HEK293 (cell line): ENCODE data around the gene REG1B.

Experiments
- CTCF ChIA-PET: fragments of 350-600 bp; formaldehyde crosslinking; extraction: SDS; loops from one replicate; lab custom pipeline; 2021; ENCODE audit warnings: antibody characterized with exemption; lab: Yijun Ruan, JAX
- POLR2A ChIA-PET: fragments of 300-600 bp; formaldehyde crosslinking; extraction: SDS; loops from one replicate; lab custom pipeline; 2020; ENCODE audit warnings: antibody characterized with exemption, inconsistent platforms; lab: Yijun Ruan, JAX
- H3K27ac ChIP-seq: fragments of 200-500 bp; sonication (Bioruptor generic); 2 replicates; pipeline ENCODE4 v1.5.1; 2014; ENCODE audit warnings: low read depth, low read length, control low read depth, inconsistent platforms; ENCODE audit errors: extremely low read depth
- H3K36me3 ChIP-seq, 2 experiments: fragments of 200-500 bp in 1 of 2; sonication (Bioruptor generic) in 1 of 2; 1 replicate in 1 of 2; 2 replicates in 1 of 2; pipeline ENCODE4 v1.5.1; 2014 to 2017; ENCODE audit warnings: inconsistent platforms in 2 of 2, low read length in 2 of 2; ENCODE audit not compliant: control insufficient read depth in 2 of 2, insufficient read depth in 1 of 2
- H3K4me1 ChIP-seq: fragments of 200-500 bp; sonication (Bioruptor generic); 2 replicates; pipeline ENCODE4 v1.5.1; 2014; ENCODE audit warnings: mild to moderate bottlenecking, low read length, inconsistent platforms; ENCODE audit not compliant: control insufficient read depth, insufficient read depth
- H3K4me3 ChIP-seq: 2 replicates; pipeline ENCODE4 v1.5.1; 2011; ENCODE audit warnings: low read depth, mild to moderate bottlenecking, control low read depth, low read length, moderate library complexity
- H3K9me3 ChIP-seq: fragments of 200-500 bp; sonication (Bioruptor generic); 2 replicates; pipeline ENCODE4 v1.5.1; 2014; ENCODE audit warnings: low read depth, low read length, inconsistent platforms; ENCODE audit not compliant: control insufficient read depth, insufficient read depth
- FEZF1 ChIP-seq: fragments of 450-650 bp; formaldehyde crosslinking; IDR thresholded peaks from 2 replicates; pipeline ENCODE4 v1.5.1; 2016; ENCODE audit warnings: missing biosample characterization, missing genetic modification characterization
- GLIS2 ChIP-seq: fragments of 450-650 bp; formaldehyde crosslinking; IDR thresholded peaks from 2 replicates; pipeline ENCODE4 v1.5.1; 2016; ENCODE audit warnings: missing biosample characterization, missing genetic modification characterization
- KLF16 ChIP-seq: fragments of 450-650 bp; formaldehyde crosslinking; IDR thresholded peaks from 2 replicates; pipeline ENCODE4 v1.5.1; 2017; ENCODE audit warnings: missing biosample characterization, missing genetic modification characterization
- RBAK ChIP-seq: fragments of 450-650 bp; formaldehyde crosslinking; IDR thresholded peaks from 2 replicates; pipeline ENCODE4 v1.5.1; 2016; ENCODE audit warnings: missing biosample characterization, missing genetic modification characterization
- REPIN1 ChIP-seq: fragments of 450-650 bp; formaldehyde crosslinking; IDR thresholded peaks from 2 replicates; pipeline ENCODE4 v1.5.1; 2017; ENCODE audit warnings: missing biosample characterization, missing genetic modification characterization, low read depth
- TRIM28 ChIP-seq: IDR thresholded peaks from 2 replicates; pipeline ENCODE4 v1.6.1; 2011; ENCODE audit warnings: low read length, control low read depth, borderline replicate concordance
- ZBTB17 ChIP-seq: fragments of 450-650 bp; formaldehyde crosslinking; IDR thresholded peaks from 2 replicates; pipeline ENCODE4 v1.5.1; 2016; ENCODE audit warnings: missing biosample characterization, missing genetic modification characterization
- ZNF112 ChIP-seq: fragments of 450-650 bp; formaldehyde crosslinking; IDR thresholded peaks from 2 replicates; pipeline ENCODE4 v1.5.0; 2017; ENCODE audit warnings: missing biosample characterization, missing genetic modification characterization
- ZNF121 ChIP-seq: fragments of 450-650 bp; formaldehyde crosslinking; IDR thresholded peaks from 2 replicates; pipeline ENCODE4 v1.5.1; 2016; ENCODE audit warnings: missing biosample characterization, missing genetic modification characterization
- ZNF133 ChIP-seq: fragments of 450-650 bp; formaldehyde crosslinking; IDR thresholded peaks from 2 replicates; pipeline ENCODE4 v1.5.1; 2016; ENCODE audit warnings: missing biosample characterization, missing genetic modification characterization
- ZNF140 ChIP-seq: fragments of 450-650 bp; formaldehyde crosslinking; IDR thresholded peaks from 2 replicates; pipeline ENCODE4 v1.5.1; 2016; ENCODE audit warnings: missing biosample characterization, missing genetic modification characterization
- ZNF155 ChIP-seq: fragments of 450-650 bp; formaldehyde crosslinking; IDR thresholded peaks from 2 replicates; pipeline ENCODE4 v1.5.1; 2016; ENCODE audit warnings: missing biosample characterization, missing genetic modification characterization
- ZNF174 ChIP-seq: fragments of 450-650 bp; formaldehyde crosslinking; IDR thresholded peaks from 2 replicates; pipeline ENCODE4 v1.5.0; 2017; ENCODE audit warnings: missing biosample characterization, mild to moderate bottlenecking, missing genetic modification characterization
- ZNF19 ChIP-seq: fragments of 450-650 bp; formaldehyde crosslinking; IDR thresholded peaks from 2 replicates; pipeline ENCODE4; 2016; ENCODE audit warnings: missing biosample characterization, missing genetic modification characterization, low read depth
- ZNF266 ChIP-seq: fragments of 450-650 bp; formaldehyde crosslinking; IDR thresholded peaks from 2 replicates; pipeline ENCODE4 v1.5.1; 2016; ENCODE audit warnings: missing biosample characterization, missing genetic modification characterization, low read depth
- ZNF394 ChIP-seq: fragments of 450-650 bp; formaldehyde crosslinking; IDR thresholded peaks from 2 replicates; pipeline ENCODE4 v1.5.1; 2016; ENCODE audit warnings: missing biosample characterization, missing genetic modification characterization, mild to moderate bottlenecking, moderate library complexity, borderline replicate concordance
- ZNF530 ChIP-seq: fragments of 450-650 bp; formaldehyde crosslinking; IDR thresholded peaks from 2 replicates; pipeline ENCODE4 v1.5.1; 2016; ENCODE audit warnings: low read depth, missing biosample characterization, missing genetic modification characterization
- ZNF549 ChIP-seq: fragments of 450-650 bp; IDR thresholded peaks from 2 replicates; pipeline ENCODE4 v1.5.1; 2018; ENCODE audit warnings: missing biosample characterization, missing genetic modification characterization, mild to moderate bottlenecking, inconsistent platforms, moderate library complexity
- ZNF596 ChIP-seq: fragments of 450-650 bp; IDR thresholded peaks from 2 replicates; pipeline ENCODE4 v1.5.0; 2018; ENCODE audit warnings: missing biosample characterization, mild to moderate bottlenecking, missing genetic modification characterization, moderate library complexity
- ZNF600 ChIP-seq: fragments of 450-650 bp; formaldehyde crosslinking; IDR thresholded peaks from 2 replicates; pipeline ENCODE4 v1.5.1; 2016; ENCODE audit warnings: missing biosample characterization, missing genetic modification characterization
- ZNF623 ChIP-seq: fragments of 450-650 bp; formaldehyde crosslinking; IDR thresholded peaks from 2 replicates; pipeline ENCODE4 v1.5.1; 2016; ENCODE audit warnings: missing biosample characterization, missing genetic modification characterization
- ZNF837 ChIP-seq: fragments of 450-650 bp; formaldehyde crosslinking; IDR thresholded peaks from 2 replicates; pipeline ENCODE4 v1.5.1; 2016; ENCODE audit warnings: missing biosample characterization, missing genetic modification characterization
- ZSCAN16 ChIP-seq: fragments of 450-650 bp; formaldehyde crosslinking; IDR thresholded peaks from 2 replicates; pipeline ENCODE4 v1.5.1; 2016; ENCODE audit warnings: missing biosample characterization, missing genetic modification characterization
- ZSCAN4 ChIP-seq: fragments of 450-650 bp; formaldehyde crosslinking; IDR thresholded peaks from 2 replicates; pipeline ENCODE4 v1.5.1; 2017; ENCODE audit warnings: missing biosample characterization, missing genetic modification characterization
- TF ChIP-seq, protein P1 (sequence below): fragments of 450-650 bp; formaldehyde crosslinking; IDR thresholded peaks from 2 replicates; pipeline ENCODE4 v1.5.1; 2016; ENCODE audit warnings: missing biosample characterization, missing genetic modification characterization
- TF ChIP-seq, protein P2 (sequence below): fragments of 450-650 bp; formaldehyde crosslinking; IDR thresholded peaks from 2 replicates; pipeline ENCODE4 v1.5.1; 2016; ENCODE audit warnings: missing biosample characterization, missing genetic modification characterization
- TF ChIP-seq, protein P3 (sequence below): fragments of 450-650 bp; formaldehyde crosslinking; IDR thresholded peaks from 2 replicates; pipeline ENCODE4 v1.5.1; 2017; ENCODE audit warnings: missing biosample characterization, missing genetic modification characterization
- TF ChIP-seq, protein P4 (sequence below): fragments of 450-650 bp; formaldehyde crosslinking; IDR thresholded peaks from 2 replicates; pipeline ENCODE4 v1.5.1; 2016; ENCODE audit warnings: missing biosample characterization, missing genetic modification characterization

Gene REG1B

GRCh38 chr2:79101024-79101423 lies 13.2 kb upstream of the REG1B start:
- ChIA-PET CTCF (no interaction called here), POLR2A (no interaction called here)
- no peaks in the 10 kb centered on the region for H3K36me3 ChIP-seq
- no peak overlapping the region for H3K4me3 ChIP-seq
- H3K27ac ChIP-seq: no peak overlapping the region
- H3K4me1 ChIP-seq: no peaks in the 10 kb centered on the region
- no peaks in the 10 kb centered on the region for H3K9me3 ChIP-seq
- TF ChIP-seq GLIS2 (no peak), ZNF549 (tag by site-specific recombination) (no peak), ZNF121 (tag by site-specific recombination) (no peak), ZNF133 (tag by site-specific recombination) (no peak), ZNF174 (no peak), ZNF266 (no peak), REPIN1 (no peak), RBAK (tag by site-specific recombination) (no peak), ZNF19 (tag by site-specific recombination) (no peak), ZNF600 (tag by site-specific recombination) (no peak), FEZF1 (no peak), KLF16 (tag by site-specific recombination) (no peak)
- TF ChIP-seq, protein P1, sequence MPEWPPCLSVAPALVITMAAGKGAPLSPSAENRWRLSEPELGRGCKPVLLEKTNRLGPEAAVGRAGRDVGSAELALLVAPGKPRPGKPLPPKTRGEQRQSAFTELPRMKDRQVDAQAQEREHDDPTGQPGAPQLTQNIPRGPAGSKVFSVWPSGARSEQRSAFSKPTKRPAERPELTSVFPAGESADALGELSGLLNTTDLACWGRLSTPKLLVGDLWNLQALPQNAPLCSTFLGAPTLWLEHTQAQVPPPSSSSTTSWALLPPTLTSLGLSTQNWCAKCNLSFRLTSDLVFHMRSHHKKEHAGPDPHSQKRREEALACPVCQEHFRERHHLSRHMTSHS (tag by site-specific recombination): no peak
- TF ChIP-seq, protein P2, sequence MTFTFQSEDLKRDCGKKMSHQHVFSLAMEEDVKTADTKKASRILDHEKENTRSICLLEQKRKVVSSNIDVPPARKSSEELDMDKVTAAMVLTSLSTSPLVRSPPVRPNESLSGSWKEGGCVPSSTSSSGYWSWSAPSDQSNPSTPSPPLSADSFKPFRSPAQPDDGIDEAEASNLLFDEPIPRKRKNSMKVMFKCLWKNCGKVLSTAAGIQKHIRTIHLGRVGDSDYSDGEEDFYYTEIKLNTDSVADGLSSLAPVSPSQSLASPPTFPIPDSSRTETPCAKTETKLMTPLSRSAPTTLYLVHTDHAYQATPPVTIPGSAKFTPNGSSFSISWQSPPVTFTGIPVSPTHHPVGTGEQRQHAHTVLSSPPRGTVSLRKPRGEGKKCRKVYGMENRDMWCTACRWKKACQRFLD (tag by site-specific recombination): no peak
- TF ChIP-seq, protein P3, sequence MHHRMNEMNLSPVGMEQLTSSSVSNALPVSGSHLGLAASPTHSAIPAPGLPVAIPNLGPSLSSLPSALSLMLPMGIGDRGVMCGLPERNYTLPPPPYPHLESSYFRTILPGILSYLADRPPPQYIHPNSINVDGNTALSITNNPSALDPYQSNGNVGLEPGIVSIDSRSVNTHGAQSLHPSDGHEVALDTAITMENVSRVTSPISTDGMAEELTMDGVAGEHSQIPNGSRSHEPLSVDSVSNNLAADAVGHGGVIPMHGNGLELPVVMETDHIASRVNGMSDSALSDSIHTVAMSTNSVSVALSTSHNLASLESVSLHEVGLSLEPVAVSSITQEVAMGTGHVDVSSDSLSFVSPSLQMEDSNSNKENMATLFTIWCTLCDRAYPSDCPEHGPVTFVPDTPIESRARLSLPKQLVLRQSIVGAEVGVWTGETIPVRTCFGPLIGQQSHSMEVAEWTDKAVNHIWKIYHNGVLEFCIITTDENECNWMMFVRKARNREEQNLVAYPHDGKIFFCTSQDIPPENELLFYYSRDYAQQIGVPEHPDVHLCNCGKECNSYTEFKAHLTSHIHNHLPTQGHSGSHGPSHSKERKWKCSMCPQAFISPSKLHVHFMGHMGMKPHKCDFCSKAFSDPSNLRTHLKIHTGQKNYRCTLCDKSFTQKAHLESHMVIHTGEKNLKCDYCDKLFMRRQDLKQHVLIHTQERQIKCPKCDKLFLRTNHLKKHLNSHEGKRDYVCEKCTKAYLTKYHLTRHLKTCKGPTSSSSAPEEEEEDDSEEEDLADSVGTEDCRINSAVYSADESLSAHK (tag by site-specific recombination): no peak
- TF ChIP-seq, all 188 proteins: peak for 0

- H3K36me3 ChIP-seq: no peaks in the 10 kb centered on the region
- no peaks in the 10 kb centered on the region for H3K4me1 ChIP-seq
- H3K27ac ChIP-seq: no peak overlapping the region
- ChIA-PET CTCF (no interaction called here), POLR2A (no interaction called here)
- H3K9me3 ChIP-seq: no peaks in the 10 kb centered on the region
- no peak overlapping the region for H3K4me3 ChIP-seq
- no peak for TF ChIP-seq ZNF530 (tag by site-specific recombination)
- TF ChIP-seq ZBTB17 (tag by site-specific recombination): no peak
- TF ChIP-seq KLF16 (tag by site-specific recombination): no peak
- TF ChIP-seq ZNF121 (tag by site-specific recombination): no peak
- no peak for TF ChIP-seq ZNF155 (tag by site-specific recombination)
- TF ChIP-seq ZSCAN16 (tag by site-specific recombination): no peak
- TF ChIP-seq ZNF112 (tag by site-specific recombination): no peak
- TF ChIP-seq ZNF394: no peak
- no peak for TF ChIP-seq ZNF837
- TF ChIP-seq ZNF140 (tag by site-specific recombination): no peak
- TF ChIP-seq ZNF596 (tag by site-specific recombination): no peak
- TF ChIP-seq TRIM28: no peak
- TF ChIP-seq ZNF623 (tag by site-specific recombination): no peak
- TF ChIP-seq ZSCAN4 (tag by site-specific recombination): no peak
- TF ChIP-seq, protein P4, sequence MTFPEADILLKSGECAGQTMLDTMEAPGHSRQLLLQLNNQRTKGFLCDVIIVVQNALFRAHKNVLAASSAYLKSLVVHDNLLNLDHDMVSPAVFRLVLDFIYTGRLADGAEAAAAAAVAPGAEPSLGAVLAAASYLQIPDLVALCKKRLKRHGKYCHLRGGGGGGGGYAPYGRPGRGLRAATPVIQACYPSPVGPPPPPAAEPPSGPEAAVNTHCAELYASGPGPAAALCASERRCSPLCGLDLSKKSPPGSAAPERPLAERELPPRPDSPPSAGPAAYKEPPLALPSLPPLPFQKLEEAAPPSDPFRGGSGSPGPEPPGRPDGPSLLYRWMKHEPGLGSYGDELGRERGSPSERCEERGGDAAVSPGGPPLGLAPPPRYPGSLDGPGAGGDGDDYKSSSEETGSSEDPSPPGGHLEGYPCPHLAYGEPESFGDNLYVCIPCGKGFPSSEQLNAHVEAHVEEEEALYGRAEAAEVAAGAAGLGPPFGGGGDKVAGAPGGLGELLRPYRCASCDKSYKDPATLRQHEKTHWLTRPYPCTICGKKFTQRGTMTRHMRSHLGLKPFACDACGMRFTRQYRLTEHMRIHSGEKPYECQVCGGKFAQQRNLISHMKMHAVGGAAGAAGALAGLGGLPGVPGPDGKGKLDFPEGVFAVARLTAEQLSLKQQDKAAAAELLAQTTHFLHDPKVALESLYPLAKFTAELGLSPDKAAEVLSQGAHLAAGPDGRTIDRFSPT: no peak
- TF ChIP-seq ZNF174: no peak
Measured at GRCh38 chr2:79100285-79100684, 12.5 kb upstream of the REG1B start.
